Measurements from ENCODE around the gene EPHB6.

EPHB6 gene

GRCh38 chr7:142874409-142874808 lies 19.5 kb downstream of the EPHB6 start:
- Histone ChIP-seq H3K4me1 (no peaks in the 10 kb centered on the region), H3K27ac (no peak overlapping the region), H3K79me2 (no peaks in the 10 kb centered on the region), H3K27me3 (ENCODE audit: control insufficient read depth, insufficient read depth, low read length) (no peaks in the 10 kb centered on the region), H3K4me3 (ENCODE audit: low read depth, low read length) (no peak overlapping the region), H2AFZ (no peak overlapping the region), H3K4me2 (ENCODE audit: low read length) (no peak overlapping the region), H3K9ac (no peak overlapping the region), H3K36me3 (ENCODE audit: control insufficient read depth, insufficient read depth, low read length) (no peaks in the 10 kb centered on the region), H3K9me3 (ENCODE audit: control insufficient read depth, low read length) (no peaks in the 10 kb centered on the region)
- TF ChIP-seq CTCF (IDR thresholded peaks at IDR 0.05) = no peak

- no peaks in the 10 kb centered on the region for H3K36me3 ChIP-seq (ENCODE audit: control insufficient read depth, insufficient read depth, low read length)
- no peak overlapping the region for H3K9ac ChIP-seq
- no peak overlapping the region for H3K4me2 ChIP-seq (ENCODE audit: low read length)
- H2AFZ ChIP-seq = no peak overlapping the region
- no peak overlapping the region for H3K4me3 ChIP-seq (ENCODE audit: low read depth, low read length)
- no peaks in the 10 kb centered on the region for H3K9me3 ChIP-seq (ENCODE audit: control insufficient read depth, low read length)
- no peaks in the 10 kb centered on the region for H3K79me2 ChIP-seq
- no peaks in the 10 kb centered on the region for H3K27me3 ChIP-seq (ENCODE audit: control insufficient read depth, insufficient read depth, low read length)
- H3K27ac ChIP-seq = no peak overlapping the region
- no peak for TF ChIP-seq CTCF (IDR thresholded peaks at IDR 0.05)
- H3K4me1 ChIP-seq = no peaks in the 10 kb centered on the region
Measured at GRCh38 chr7:142874837-142875236, 20.0 kb downstream of the EPHB6 start.

GRCh38 chr7:142875456-142875855 lies 20.6 kb downstream of the EPHB6 start:
- Histone ChIP-seq H3K4me1 (no peaks in the 10 kb centered on the region), H3K9me3 (ENCODE audit: control insufficient read depth, low read length) (no peaks in the 10 kb centered on the region), H3K27ac (no peak overlapping the region), H3K4me3 (ENCODE audit: low read depth, low read length) (no peak overlapping the region), H3K36me3 (ENCODE audit: control insufficient read depth, insufficient read depth, low read length) (no peaks in the 10 kb centered on the region), H3K79me2 (no peaks in the 10 kb centered on the region), H2AFZ (no peak overlapping the region), H3K4me2 (ENCODE audit: low read length) (no peak overlapping the region), H3K9ac (no peak overlapping the region), H3K27me3 (ENCODE audit: control insufficient read depth, insufficient read depth, low read length) (no peaks in the 10 kb centered on the region)
- no peak for TF ChIP-seq CTCF (IDR thresholded peaks at IDR 0.05)

- Histone ChIP-seq H3K4me2 (ENCODE audit: low read length) (no peak overlapping the region), H3K9ac (no peak overlapping the region), H3K79me2 (no peaks in the 10 kb centered on the region), H3K4me1 (no peaks in the 10 kb centered on the region), H3K4me3 (ENCODE audit: low read depth, low read length) (no peak overlapping the region), H3K27ac (no peak overlapping the region), H3K36me3 (ENCODE audit: control insufficient read depth, insufficient read depth, low read length) (no peaks in the 10 kb centered on the region), H3K27me3 (ENCODE audit: control insufficient read depth, insufficient read depth, low read length) (no peaks in the 10 kb centered on the region), H2AFZ (no peak overlapping the region), H3K9me3 (ENCODE audit: control insufficient read depth, low read length) (no peaks in the 10 kb centered on the region)
- TF ChIP-seq CTCF (IDR thresholded peaks at IDR 0.05) = no peak
Measured at GRCh38 chr7:142876236-142876960, 21.5 kb downstream of the EPHB6 start.

Data from parathyroid adenoma (tissue), 2 donors.